ENCODE results near the gene METTL4. TPM values are rescaled to one million over a fixed set of nuclear protein-coding genes. Genes with fewer than 3 reads are reported as not detected.

Gene METTL4
- total and polyA plus RNA-seq, 9 of the 15 experiments (the other 6 are each of a cell fraction or from before 2014, with no cell fraction given): 7.9 to 32.8 (median 22.1) TPM

GRCh38 chr18:2564373-2564772, 6.9 kb downstream of the METTL4 start (continued):
- TF ChIP-seq MBD1 (CRISPR knock-in tag; IDR thresholded peaks at IDR 0.05): no peak
- no peak for TF ChIP-seq EP400 (IDR thresholded peaks at IDR 0.05)

- no peak overlapping the region for H3K9ac ChIP-seq (ENCODE audit: insufficient read depth in 1 of 2, low read depth in 2 of 2, low read length in 2 of 2)
- POLR2A ChIA-PET: interaction anchor here (0.9 kb wide), 1 partner anchor 13 kb away, joined by 4 read pairs; no protein-coding TSS in a partner anchor
- TF ChIP-seq RAD21 (CRISPR knock-in tag; conservative IDR thresholded peaks at IDR 0.05 in 1 of 2, IDR thresholded peaks at IDR 0.05 in 1 of 2): no peak
- TF ChIP-seq NR2C1 (IDR thresholded peaks at IDR 0.05): no peak
- no peak for TF ChIP-seq NR2C1 (tag; IDR thresholded peaks at IDR 0.05)
- no peak for TF ChIP-seq SREBF2 (CRISPR knock-in tag; IDR thresholded peaks at IDR 0.05)
- TF ChIP-seq ZNF780A (CRISPR knock-in tag; IDR thresholded peaks at IDR 0.05): no peak
- TF ChIP-seq ARID2 (IDR thresholded peaks at IDR 0.05): no peak
- TF ChIP-seq ZNF23 (CRISPR knock-in tag; IDR thresholded peaks at IDR 0.05): no peak
- no peak for TF ChIP-seq ZFP36 (IDR thresholded peaks at IDR 0.05; ENCODE audit: low read depth, low read length, partially characterized antibody)
- no peak for TF ChIP-seq HLTF (IDR thresholded peaks at IDR 0.05)
- TF ChIP-seq HDAC3 (IDR thresholded peaks at IDR 0.05; ENCODE audit: borderline replicate concordance, partially characterized antibody): no peak
- no peak for TF ChIP-seq POLR2A (conservative IDR thresholded peaks at IDR 0.05)
- no peak for TF ChIP-seq EHMT2 (IDR thresholded peaks at IDR 0.05)
- TF ChIP-seq ZBTB43 (CRISPR knock-in tag; IDR thresholded peaks at IDR 0.05): no peak
- no peak for TF ChIP-seq ZNF384 (IDR thresholded peaks at IDR 0.05; ENCODE audit: low read depth, low read length)
- no peak for TF ChIP-seq MEF2A (IDR thresholded peaks at IDR 0.05; ENCODE audit: control insufficient read depth, low read depth, low read length)
- TF ChIP-seq FOS (IDR thresholded peaks at IDR 0.05; ENCODE audit: extremely low read depth, insufficient read length): no peak
- no peak for TF ChIP-seq E2F1 (CRISPR knock-in tag; IDR thresholded peaks at IDR 0.05)
- H3K9me1 ChIP-seq (ENCODE audit: control insufficient read depth, insufficient read depth, low read length): no peaks in the 10 kb centered on the region
- H3K79me2 ChIP-seq (ENCODE audit: control insufficient read depth, insufficient read depth, low read length): no peaks in the 10 kb centered on the region
- H3K9me3 ChIP-seq (replicated peaks; ENCODE audit: control insufficient read depth, insufficient read depth, low read depth, low read length): no peaks in the 10 kb centered on the region
- ATAC-seq (no peak), DNase-seq (ENCODE audit: extremely low read depth in 1 of 4, low spot score in 3 of 4) (no peak), FAIRE-seq (no peak)
- peaks cover 21% of the 10 kb centered on the region; the same call in 2 of the 3 replicates for H3K36me3 ChIP-seq (ENCODE audit: control insufficient read depth, insufficient read depth, low read length)
- no TSS peak for BruUV-seq (replicated peaks)
- CTCF ChIA-PET (ENCODE audit: low intra/inter-chr PET ratio): no interaction called here
- H2AFZ ChIP-seq (ENCODE audit: low read depth, low read length): no peak overlapping the region
- 90% methylated on average over 1 of the region's 1 CpG for WGBS (ENCODE audit: insufficient coverage, low coverage, missing lambda C conversion rate)
- no peaks in the 10 kb centered on the region for H4K20me1 ChIP-seq (replicated peaks; ENCODE audit: control insufficient read depth, insufficient read depth, low read length)
- H3K4me3 ChIP-seq: no peak overlapping the region
- H3K4me2 ChIP-seq (ENCODE audit: insufficient read depth, low read length): no peak overlapping the region
- no peaks in the 10 kb centered on the region for H3K4me1 ChIP-seq (replicated peaks in 1 of 2; ENCODE audit: control insufficient read depth in 2 of 2, insufficient read depth in 2 of 2, low read length in 2 of 2)
- in situ Hi-C loops (cut with MboI) (no loop called here), intact Hi-C loops (cut with micrococcal nuclease) (no loop called here)
- no peaks in the 10 kb centered on the region for H3K27me3 ChIP-seq (ENCODE audit: control insufficient read depth in 2 of 2, insufficient read depth in 2 of 2, low read length in 2 of 2)
- no peak overlapping the region for H3K27ac ChIP-seq (ENCODE audit: extremely low read depth, low read depth, low read length)
Measured at GRCh38 chr18:2559249-2559648, 12.1 kb downstream of the METTL4 start.

All from K562 (cell line).